NCI-H2029 treated with DMSO at 0.1 percent for 48 hours (cell line): ENCODE measurements around the gene MSANTD1.
"Not testable (repeated sequence)": the region's sequence is repeated elsewhere in the genome, so short reads cannot be mapped to it uniquely, and the experiment has no call there.

Experiments used
- DNase-seq: peaks from one replicate; lab custom pipeline; 2025; lab: John Stamatoyannopoulos, UW

The MSANTD1 gene

DNA sequence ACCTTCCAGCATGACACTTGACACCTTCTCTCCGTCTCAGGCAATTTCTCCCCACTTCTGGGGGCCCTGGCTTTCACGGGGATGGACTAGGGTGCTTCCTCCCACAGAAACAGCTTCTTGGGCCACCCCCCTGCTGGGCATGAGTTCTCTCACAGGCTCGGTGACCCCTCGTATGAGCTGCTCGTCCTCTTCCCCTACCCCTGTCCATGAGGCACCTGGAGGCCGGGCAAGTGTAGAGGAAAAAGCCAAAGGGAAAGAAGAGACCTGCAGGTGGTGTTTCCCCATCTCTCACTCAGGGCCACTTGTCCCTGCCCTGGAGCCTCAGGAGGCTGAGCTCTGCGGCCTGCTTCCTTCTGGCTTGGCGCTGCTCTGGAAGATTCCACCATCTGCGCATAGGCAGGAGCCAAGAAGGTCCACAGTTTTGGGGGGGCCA is 41.9 kb downstream of the MSANTD1 start:
- DNase-seq, result no peak

DNA sequence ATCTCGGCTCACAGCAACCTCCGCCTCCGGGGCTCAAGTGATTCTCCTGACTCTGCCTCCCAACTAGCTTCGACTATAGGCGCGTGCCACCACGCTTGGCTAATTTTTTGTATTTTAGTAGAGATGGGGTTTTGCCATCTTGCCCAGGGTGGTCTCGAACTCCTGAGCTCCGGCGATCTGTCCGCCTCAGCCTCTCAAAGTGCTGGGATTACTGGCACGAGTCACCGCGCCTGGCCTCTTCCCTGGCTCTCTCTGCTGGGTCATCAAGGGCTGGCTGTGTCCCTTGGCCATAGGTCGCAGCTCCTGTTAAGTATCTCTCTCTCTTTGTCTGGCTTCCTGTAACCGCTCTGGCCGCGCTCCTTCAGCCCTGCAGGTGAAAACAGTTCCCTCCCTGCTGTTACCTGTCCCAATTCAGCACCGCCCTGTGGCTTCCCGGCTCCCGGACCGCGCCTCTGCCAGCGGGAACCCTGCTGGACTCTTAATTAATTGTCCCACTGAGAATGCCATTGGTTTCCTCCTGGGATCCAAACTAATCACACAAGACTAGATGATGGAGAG is 42.5 kb downstream of the MSANTD1 start:
- peak; percentile 90 for DNase-seq

DNA sequence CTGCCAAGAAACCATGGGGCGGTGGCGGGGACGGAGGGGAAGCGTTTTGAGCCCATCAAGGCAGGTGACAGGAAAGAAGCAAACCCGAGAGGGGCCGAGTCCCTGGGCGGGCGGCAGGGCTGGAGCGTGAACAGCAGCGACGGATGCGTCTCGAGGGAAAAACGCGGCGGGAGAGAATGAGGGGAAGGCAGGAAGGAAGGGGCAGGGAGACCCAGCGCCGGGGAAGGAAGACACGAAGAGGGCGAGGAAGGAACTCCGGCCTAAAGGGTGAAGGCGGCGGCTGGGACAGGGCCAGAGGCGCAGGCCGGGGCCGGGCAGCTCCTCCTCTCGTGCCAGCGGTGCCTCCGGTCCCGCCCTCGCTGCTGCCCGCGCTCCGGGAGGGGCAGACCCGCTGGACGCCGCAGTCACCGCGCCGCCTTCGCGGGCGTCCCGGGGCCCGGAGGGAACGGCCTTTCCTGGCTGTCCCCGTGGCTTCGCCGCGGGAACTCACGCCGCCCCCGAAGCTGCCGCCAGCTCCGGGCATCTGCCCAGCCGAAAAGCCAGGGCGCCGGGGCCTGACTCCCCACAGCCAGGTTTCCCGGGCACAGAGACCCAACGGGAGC is 43.1 kb downstream of the MSANTD1 start:
- DNase-seq, result peak; percentile 64

DNA sequence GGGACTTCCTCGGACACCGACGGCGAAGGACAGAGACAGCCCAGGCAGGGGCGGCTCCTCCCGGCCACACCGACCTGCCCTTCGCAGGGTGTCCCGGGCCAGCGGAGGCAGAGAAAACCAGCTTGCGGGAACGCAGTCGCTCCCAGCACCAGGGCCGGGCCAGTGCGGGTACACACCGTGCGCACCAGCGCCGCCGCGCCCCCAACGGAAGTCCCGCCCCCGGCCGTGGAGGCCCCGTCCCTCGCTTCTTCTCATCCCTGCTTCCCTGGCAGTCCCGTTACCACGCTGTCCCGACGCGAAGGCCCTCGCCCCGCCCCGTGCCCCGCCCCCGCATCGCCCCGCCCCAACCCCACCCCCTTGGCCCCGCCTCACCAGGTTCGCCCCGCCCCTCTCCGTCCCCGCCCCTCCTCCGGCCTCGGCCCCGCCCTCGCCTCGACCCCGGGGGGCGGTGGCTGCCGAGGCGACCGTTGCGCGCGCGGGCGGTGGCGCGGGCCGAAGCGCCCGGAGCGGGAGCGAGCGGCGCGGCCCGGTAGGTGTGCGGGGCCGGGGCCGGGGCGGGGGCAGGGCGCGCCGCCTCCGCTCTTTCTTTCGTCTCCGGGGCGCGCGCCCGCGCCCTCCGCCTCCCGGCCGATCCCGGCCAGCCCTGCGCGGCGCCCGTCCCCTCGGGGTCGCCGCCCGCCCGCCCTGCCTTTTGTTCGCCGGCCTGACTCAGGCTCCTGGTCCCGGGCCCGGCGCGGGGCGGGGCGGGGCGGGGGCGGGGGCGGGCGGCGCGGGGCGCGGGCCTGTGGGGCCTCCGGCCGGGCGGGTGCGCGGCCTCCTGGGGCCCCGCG is 43.8 kb downstream of the MSANTD1 start, which contains the start of gene RGS12:
Gene RGS12, plus strand, starts transcription at position 451 of the 830 bp plus-strand sequence. CDS start 23,150 bp downstream, outside the sequence.
- peak; percentile 72 for DNase-seq

DNA sequence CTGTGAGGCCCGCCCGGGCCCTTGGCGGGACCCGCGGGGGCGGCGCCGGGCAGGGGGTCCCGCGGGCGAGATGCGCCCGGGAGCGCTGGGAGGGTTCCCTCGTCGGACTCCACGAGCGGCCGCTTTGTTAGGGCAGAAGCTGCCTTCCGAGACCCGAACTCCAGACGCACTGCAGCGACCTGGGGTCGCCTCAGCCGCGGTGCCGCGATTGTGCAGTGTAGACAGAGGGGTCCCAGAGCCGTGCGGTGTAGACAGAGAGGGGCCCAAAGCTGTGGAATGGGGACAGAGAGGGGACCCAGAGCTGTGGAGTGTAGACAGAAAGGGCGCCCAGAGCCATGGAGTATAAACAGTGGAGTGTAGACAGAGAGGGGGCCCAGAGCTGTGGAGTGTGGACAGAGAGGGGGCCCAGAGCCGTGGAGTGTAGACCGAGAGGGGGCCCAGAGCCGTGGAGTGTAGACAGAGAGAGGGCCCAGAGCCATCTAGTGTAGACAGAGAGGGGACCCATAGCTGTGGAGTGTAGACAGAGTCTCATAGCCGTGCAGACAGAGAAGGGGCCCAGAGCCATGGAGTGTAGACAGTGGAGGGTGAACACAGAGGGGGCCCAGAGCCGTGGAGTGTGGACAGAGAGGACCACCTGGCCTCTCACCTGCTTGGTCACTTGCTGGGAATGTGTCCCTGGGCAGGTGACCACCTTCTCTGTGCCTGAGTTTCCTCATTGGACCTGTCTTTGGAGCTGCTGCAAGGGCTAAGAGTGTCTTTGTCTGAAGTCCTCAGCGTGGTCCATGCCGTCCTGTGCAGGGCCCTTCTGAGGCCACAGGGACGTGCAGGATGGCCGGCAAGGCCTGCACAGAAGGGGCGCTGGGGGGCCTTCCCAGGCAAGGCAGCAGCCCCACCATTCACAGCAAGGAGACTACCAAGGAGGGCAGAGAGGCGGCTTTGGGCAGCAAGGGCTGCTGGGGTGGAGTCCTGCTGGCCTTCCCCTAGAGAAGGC is 44.7 kb downstream of the MSANTD1 start:
- no peak for DNase-seq

DNA sequence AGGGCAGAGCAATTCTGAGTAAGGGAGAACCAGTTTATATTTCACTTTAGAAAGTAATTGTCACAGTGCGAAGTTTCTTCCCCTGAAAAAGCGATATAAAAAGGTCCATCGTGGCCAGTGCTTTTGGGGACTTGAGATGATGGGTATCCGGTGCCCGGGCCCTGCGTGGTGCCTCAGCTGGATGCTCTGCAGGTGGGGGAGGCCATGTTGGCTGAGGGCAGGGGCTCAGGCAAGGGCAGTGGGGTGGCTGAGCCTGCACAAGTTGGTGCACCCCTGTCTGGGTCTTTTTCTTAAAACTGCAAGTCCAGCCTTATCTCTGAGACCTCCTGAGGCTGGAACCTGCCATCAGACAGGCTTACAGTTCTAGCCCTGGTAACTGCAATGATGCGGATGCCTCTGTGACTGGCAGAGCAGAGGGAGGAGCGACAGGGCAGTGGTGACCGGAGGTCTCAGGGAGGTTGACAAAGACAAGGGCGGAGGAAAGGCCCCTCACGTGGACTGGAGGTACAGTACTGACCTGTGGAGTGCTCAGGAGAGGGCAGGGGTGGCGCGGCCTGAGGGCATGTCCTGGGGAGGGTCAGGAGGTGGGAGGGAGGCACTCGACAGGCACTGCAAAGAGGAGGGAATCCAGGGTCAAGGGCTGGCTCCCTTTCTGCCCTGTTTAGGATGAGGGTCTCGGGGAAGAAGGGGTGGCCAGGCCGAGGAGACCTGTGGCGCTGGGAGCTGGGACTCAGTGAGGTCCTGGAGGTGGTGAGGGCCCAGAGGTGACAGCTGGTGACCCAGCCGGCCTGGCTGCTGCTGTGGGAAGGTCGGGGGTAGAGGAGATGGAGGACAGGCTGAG is 45.7 kb downstream of the MSANTD1 start:
- DNase-seq, result no peak

DNA sequence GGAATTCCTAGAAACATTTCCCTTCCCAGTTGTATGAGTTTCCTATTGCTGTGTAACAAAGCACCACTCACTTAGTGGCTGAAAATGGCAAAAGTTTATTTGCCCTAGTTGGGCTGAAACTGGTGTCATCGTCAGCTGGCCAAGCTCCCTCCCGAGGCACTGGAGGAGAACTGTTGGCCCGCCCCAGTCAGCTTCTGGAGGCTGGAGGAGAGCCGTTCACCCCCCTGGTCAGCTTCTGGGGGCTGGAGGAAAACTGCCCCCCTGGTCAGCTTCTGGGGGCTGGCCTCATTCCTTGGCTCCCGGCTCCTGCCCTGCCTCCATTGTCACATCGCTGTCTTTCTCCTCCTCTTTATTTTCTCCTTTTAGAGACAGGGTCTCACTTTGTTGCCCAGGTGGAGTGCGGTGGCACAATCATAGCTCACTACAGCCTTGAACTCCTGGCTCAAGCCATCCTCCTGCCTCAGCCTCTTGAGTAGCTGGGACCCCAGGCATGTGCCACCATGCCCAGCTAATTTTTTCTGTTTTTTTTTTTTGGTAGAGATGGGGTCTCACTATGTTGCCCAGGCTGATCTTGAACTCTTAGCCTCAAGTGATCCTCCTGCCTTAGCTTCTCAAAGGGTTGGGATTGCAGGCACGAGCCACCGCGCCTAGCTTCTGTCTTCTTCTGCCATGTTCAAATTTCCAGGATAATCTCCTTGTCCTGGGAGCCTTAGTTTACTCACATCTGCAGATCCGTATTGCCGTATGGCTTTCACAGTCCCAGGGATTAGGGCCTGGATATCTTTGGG is 47.1 kb downstream of the MSANTD1 start:
- no peak for DNase-seq

DNA sequence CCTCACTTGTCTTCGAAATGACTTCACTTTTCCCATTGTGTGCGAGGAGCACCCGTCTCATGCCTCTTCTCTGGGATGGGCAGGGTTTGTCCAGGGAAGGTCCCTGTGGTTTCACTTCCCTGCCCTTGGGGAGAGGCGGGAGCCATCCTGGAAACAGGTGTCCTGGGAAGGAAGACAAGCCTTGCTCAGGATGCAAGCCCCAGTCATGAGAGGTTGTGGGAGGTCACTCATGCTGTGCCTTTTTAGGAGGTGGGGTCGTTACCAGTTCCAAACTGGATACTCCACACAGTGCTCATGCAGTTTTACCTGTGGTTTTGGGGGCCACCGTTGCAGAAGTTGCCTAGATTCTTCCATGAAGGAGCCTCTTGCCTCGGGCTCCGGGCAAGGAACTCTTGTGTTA is 47.7 kb downstream of the MSANTD1 start:
- no peak for DNase-seq

DNA sequence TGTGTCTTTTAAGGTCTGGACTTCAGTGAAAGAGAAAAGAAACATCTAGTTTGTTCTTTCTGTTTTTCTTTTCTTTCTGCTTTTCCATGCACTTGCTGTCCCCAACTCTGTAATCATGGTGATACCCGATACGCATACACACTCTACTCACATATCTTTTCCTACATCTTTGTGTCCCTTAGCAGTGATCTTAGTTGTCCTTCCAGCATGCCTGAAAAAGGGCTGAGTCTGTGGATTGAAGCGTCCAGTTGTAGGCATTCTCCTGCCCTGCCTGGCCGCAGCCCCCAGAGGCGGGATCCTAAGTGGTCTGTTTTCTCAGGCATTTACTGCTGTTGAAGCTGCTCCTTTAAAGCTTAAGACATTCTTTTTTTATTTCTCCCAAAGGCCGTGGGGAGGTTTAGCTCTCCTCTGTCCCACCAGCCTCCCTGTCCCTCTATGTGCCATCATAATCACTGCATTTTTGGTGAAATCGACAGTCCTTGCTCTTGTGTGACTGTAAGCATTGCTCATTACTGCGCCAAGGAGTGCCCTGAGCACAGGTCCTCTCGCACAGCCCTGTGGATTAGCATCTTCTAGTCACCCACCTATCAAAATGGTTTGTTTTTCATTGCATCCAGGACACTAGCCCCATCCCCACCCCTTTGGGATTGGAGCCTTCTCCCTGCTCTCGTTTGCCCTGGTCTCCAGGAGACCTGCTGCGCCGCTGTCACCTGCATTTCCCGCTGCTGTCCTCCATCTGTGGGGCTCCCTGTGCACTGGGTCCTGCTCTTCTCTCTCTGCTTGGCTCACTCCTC is 48.3 kb downstream of the MSANTD1 start:
- no peak for DNase-seq

DNA sequence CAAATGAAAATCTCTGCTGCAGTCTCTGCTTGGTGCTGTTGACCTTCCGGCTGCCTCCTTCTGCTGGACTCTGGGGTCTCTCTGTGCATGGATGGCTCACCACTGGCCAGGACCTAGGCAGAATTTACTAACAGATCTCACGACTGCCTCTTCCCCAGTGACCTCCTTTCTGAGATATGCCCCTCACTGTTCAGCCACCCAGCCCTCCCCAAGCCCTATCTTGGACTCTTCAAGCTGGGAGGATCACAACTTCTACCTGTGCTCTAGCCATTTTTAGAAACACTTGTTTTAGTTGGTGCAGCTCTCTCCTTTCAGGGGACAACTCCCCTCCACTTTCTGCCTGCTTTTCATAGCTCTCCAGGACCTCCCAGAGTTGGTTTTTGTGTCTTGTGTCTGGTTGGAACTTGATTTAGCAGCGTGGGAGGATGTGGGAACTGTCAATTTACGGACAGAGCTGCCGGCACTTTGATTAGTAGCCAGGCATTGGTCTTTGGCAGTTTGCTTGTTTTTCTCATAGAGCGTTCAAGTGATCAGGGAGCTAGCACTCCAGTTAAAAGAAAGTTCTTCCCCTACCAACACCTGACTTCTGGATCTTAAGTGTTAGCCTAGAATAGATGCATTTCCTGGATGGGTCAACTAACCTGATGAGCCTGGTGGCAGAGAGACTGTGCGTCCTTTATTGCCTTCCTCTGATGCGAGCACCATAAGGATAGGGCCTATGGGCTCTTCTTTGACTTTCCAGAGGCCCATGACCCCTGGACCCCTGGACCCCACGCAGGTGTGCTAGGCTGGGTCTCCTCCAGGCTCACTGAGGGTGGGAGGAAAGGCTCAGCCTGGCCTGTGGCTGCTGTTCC is 50.4 kb downstream of the MSANTD1 start:
- no peak for DNase-seq

DNA sequence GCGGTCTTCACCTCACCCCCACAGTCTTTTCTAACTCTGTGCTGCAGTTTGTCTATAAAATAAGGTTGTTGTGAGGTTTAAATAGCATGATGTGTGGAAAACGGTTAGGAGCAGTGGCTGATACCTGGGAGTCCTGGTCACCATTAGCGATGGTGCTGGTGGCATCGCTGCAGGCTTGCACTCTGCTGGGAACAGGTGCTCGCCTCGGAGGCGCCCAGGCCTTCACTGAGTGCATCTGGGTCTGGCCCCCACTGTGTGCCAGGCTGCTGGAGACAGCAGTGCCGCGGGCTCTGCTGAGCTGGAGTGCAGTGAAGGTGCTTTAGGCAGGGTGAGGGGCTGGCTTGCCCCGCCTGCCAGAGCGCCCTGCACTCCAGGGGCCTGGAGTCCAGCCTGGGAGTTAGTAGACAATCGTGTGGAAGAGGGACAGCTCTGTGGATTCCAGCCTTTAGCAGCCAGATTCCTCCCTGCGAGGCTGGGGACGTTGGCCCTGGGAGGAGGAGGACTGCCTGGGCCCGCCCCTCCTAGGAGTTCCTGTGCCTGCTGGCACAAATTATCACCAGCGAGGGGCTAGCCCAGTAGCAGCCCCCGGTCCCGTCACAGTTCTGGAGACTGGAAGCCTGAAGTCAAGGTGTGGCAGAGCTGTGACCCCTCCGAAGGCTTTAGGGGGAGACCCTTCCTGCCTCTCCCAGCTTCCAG is 51.2 kb downstream of the MSANTD1 start:
- DNase-seq, result no peak

DNA sequence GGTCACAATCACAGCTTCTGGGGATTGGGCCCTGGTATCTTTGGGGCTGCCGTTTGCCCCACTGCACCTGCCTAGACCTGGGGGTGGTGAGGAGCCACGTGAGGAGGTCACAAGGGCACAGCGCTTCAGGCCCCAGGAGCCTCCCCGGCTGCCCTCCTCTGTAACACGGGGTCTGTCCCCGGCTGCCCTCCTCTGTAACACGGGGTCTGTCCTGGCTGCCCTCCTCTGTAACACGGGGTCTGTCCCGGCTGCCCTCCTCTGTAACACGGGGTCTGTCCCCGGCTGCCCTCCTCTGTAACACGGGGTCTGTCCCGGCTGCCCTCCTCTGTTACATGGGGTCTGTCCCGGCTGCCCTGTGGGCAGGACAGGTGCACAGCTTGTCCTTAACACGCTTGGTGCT is 51.9 kb downstream of the MSANTD1 start:
- DNase-seq, result not testable (repeated sequence)

DNA sequence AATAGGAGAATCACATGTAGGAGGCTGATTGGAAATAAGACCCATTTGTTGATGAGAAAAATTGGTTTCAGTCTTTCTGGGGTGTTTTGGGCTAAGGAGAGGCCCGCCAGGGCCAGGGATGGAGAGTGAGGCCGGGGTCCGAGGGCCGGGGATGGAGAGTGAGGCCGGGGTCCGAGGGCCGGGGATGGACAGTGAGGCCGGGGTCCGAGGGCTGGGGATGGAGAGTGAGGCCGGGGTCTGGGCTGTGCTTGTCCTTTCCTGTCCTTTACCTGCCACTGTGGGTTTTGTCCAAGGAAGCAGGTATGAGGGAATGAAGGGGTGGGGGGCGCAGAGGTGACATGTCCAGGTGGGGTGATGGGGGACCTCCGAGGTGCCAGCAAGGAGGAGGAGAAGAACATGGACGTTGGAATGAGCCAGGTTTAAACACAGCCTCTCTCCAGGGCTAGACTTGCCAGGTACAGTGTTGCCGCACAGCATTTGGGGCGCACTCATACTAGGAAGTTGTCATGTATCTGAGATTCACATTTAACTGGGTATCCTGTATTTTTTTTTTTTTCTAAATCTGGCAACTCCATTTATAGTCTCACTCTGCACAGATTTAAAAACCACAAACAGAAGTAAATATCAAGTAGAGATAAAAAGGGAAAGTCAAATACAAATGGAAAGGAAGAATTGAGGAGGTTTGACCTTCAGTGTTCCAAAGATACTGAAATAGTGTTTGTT is 52.7 kb downstream of the MSANTD1 start:
- no peak for DNase-seq

DNA sequence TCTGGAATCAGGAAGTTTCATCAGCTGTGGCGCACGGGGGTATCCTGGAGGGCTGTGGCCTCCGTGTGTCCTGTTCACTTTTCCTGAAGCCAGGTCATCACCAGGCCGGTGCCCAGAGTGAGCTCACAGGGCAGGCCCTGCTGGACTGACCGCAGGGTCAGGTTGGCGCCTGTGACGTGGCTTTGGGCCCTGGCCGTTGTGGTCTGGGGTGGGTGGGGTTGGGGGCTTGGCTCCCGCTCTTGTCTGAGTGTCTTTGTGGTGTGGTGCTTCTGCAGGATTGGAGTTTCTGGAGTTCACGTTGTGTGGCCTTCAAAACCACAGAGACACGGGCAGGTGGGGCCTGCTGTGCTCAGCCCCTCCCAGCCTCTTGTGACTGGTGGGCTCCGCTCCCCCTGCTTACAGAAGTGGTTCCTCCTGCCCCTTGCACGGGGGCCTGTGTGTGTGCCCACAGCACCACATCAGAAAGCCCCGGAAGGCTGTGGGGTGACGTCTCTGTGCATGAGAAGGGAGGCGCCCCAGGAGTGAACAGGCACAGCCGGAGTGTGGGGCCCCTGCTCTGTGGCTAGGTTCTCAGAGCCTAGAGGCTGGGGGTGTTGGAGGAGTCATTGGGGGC is 53.3 kb downstream of the MSANTD1 start:
- DNase-seq, result no peak

DNA sequence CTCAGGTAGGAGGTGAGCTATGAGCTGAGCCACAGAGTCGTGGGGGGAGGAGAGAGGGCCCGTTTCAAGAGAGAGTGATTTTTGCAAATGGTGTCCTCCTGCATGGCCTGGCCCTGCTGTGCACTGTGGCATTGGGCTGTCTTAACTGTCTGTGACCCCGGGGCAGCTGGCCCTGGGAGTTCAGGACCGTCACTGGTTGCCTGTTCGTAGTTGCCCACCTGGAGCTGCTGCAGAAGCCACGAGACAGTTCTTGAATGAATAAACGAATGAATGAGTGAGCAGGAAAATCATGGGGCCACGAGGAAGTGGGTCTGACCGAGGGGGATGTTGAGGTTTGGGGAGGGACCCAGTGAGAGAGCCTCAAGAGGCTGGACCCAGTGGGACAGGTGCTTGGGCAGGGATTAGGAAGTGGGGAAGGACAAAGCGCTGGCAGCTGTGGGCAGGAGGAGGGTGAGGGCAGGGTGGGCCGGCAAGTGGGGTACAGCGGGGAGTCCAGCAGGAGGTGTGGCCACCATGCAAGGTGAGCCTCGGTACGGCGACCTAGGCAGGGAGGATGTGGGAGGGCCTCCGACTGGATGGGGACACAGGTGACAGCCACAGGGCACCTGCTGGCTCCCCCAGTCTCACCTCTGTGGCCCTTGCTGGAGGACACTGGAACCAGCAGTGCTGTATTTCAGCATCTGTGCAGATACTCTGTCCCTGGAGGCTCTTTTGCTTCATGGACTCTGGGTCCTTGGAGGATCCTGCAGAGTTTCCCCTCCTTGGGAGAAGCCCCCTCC is 54.0 kb downstream of the MSANTD1 start:
- DNase-seq, result no peak

DNA sequence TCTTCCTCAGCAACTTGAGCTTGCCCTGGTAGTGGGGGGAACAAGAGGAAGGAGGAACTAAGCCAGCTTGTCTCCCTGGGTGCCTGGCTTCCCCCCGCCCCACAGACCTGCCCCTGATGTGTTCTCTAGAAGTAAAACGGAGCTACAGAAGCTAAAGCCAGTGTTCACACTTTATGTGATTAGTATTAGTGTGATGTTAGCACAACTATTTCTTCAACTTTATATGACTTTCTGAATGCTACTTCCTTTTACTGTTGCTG is 54.5 kb downstream of the MSANTD1 start:
- no peak for DNase-seq
